Heart left ventricle (tissue), 13 donors: ENCODE results near the gene SRF.

Experiments used
- CTCF ChIP-seq, 12 donors: fragments of 200-600 bp; sonication (generic) in 4 of 12; IDR thresholded peaks; one replicate each; pipeline versions ENCODE4 v1.5.0 to v1.8.0; 2018 to 2022; ENCODE audit warnings: antibody characterized with exemption in 12 of 12, mild to moderate bottlenecking in 5 of 12
- POLR2A ChIP-seq, 2 donors: fragments of 450-650 bp; IDR thresholded peaks; one replicate each; pipeline ENCODE4 v1.6.1; 2017; ENCODE audit warnings: antibody characterized with exemption in 2 of 2, mild to moderate bottlenecking in 2 of 2, moderate library complexity in 2 of 2
- donor health status: ischemic (EF 13 %, LVEDD 7.1; RV severe dilation, severe dysfunction).
- donor health status: DM: no; HTN: yes; CAD: no.
- donor health status: DM: no; HTN: no; CAD: no.
- donor health status: ischemic (EF 25% LVEDD 6.9; RV normal size, moderate dysfunction).
- donor health status: ischemic (EF 25% LVEDD 5.7; RV mildly dilated, moderate dysfunction).
- donor health status: ischemic (EF 35%, LVEDD 5.7; RV mildly dilated, moderate dysfunction).
- donor health status: nonischemic (EF 11% LVEDD 7.7; RV severe dilation, severe dysfunction).
- donor health status: DM: yes; HTN: yes; CAD: no.
- donor health status: PGD.
- donor health status: ischemic (EF 29% LVEDD 5.4; RV normal size, mild dysfunction).
- donor health status: nonischemic (EF 23%, LVEDD 6.1; RV moderate dilation, normal function).

- TF ChIP-seq CTCF (IDR thresholded peaks at IDR 0.05) (peak; percentile 86 to 98 (median 94)), POLR2A (IDR thresholded peaks at IDR 0.05) (no peak)
These were observed 27.6 kb upstream of the SRF start for GRCh38 chr6:43143235-43144128.
